Panc1 (cell line): ENCODE data around the gene MAT2B. TPM values are rescaled to one million over a fixed set of nuclear protein-coding genes. Genes with fewer than 3 reads are reported as not detected.

ENCODE experiments used
- ATAC-seq: fragments of 200-7000 bp; cut with Tn5 transposase; 2 replicates; pipeline ENCODE4 v1.9.1; 2020; ENCODE audit warnings: mild to moderate bottlenecking, moderate library complexity
- BruUV-seq: library from RNA; stranded (reverse); fragments of 400-500 nt; replicated peaks from 2 replicates; lab custom pipeline; 2021; lab: Mats Ljungman, UMichigan
- CTCF ChIA-PET: fragments of 300-600 bp; sonication (Branson Sonifier 250); formaldehyde crosslinking; loops from one replicate; lab custom pipeline; 2022; ENCODE audit warnings: antibody characterized with exemption; lab: Charles Lee
- POLR2A ChIA-PET: fragments of 300-600 bp; sonication (Branson Sonifier 250); formaldehyde crosslinking; loops from one replicate; lab custom pipeline; 2022; ENCODE audit warnings: antibody characterized with exemption; lab: Charles Lee
- DNase-seq: peaks from one replicate; pipeline ENCODE4 v3.0.0-alpha.2; 2010; ENCODE audit warnings: low read depth, low spot score
- H3K27ac ChIP-seq: 2 replicates; pipeline ENCODE4 v1.5.1; 2011; ENCODE audit warnings: mild to moderate bottlenecking, low read length, inconsistent platforms
- H3K27me3 ChIP-seq: fragments of 200-500 bp; sonication (Bioruptor generic); 2 replicates; pipeline ENCODE4 v1.6.0; 2014; ENCODE audit warnings: low read length, inconsistent platforms; ENCODE audit not compliant: control insufficient read depth, insufficient read depth
- H3K36me3 ChIP-seq: fragments of 200-500 bp; sonication (Bioruptor generic); 2 replicates; pipeline ENCODE4 v1.5.1; 2014; ENCODE audit warnings: inconsistent platforms, mild to moderate bottlenecking, low read length, moderate library complexity; ENCODE audit not compliant: control insufficient read depth, insufficient read depth
- H3K4me1 ChIP-seq: 2 replicates; pipeline ENCODE4 v1.5.1; 2011; ENCODE audit warnings: inconsistent platforms, mild to moderate bottlenecking, low read length, moderate library complexity; ENCODE audit not compliant: control insufficient read depth, insufficient read depth
- H3K4me3 ChIP-seq, 2 experiments: 2 replicates each; pipeline ENCODE4 v1.5.1; 2011 to 2012; ENCODE audit warnings: low read depth in 2 of 2, low read length in 2 of 2, mild to moderate bottlenecking in 2 of 2, inconsistent platforms in 1 of 2, moderate library complexity in 1 of 2
- H3K9me3 ChIP-seq: fragments of 200-500 bp; sonication (Bioruptor generic); 2 replicates; pipeline ENCODE4 v1.5.1; 2014; ENCODE audit warnings: low read depth, mild to moderate bottlenecking, inconsistent platforms, low read length, moderate library complexity; ENCODE audit not compliant: control insufficient read depth, insufficient read depth
- CTCF ChIP-seq: fragments of 450-650 bp; IDR thresholded peaks from 2 replicates; pipeline ENCODE4 v1.5.1; 2017; ENCODE audit warnings: mild to moderate bottlenecking
- POLR2AphosphoS5 ChIP-seq: IDR thresholded peaks from 2 replicates; pipeline ENCODE4 v1.6.1; 2012; ENCODE audit warnings: mild to moderate bottlenecking, low read depth, low read length, moderate library complexity
- SIN3A ChIP-seq: IDR thresholded peaks from 2 replicates; pipeline ENCODE4 v1.6.1; 2012; ENCODE audit warnings: low read depth, mild to moderate bottlenecking, low read length, moderate library complexity, borderline replicate concordance; ENCODE audit not compliant: insufficient read depth
- TCF7L2 ChIP-seq: IDR thresholded peaks from 2 replicates; pipeline ENCODE4 v1.6.1; 2011; ENCODE audit warnings: mild to moderate bottlenecking, low read depth, low read length, inconsistent platforms
- in situ Hi-C: cut with HindIII; loops from 2 replicates; pipeline ENCODE4 v1.10.0; 2016; ENCODE audit warnings: low sequenced_read_pairs, low pct_unique_long_range_greater_than_20kb
- intact Hi-C: fragments of 100-400 bp; cut with micrococcal nuclease; formaldehyde crosslinking; loops from one replicate; pipeline ENCODE4 v1.10.0; 2022; ENCODE audit not compliant: unreplicated experiment
- total RNA-seq: library from RNA; stranded (reverse); gene quantifications from one replicate; pipeline ENCODE4 v1.2.1, GENCODE V29; 2021; ENCODE audit not compliant: unreplicated experiment
- TF ChIP-seq, protein P1 (sequence below), 2 experiments: IDR thresholded peaks; 2 replicates each; pipeline ENCODE4 v1.6.1; 2011 to 2012; ENCODE audit warnings: low read depth in 2 of 2, control low read depth in 1 of 2, low read length in 1 of 2, mild to moderate bottlenecking in 1 of 2, moderate library complexity in 1 of 2; ENCODE audit not compliant: insufficient read depth in 1 of 2

MAT2B gene
- total RNA-seq, 1 experiment from 2014 or later = 52.1 TPM

DNA sequence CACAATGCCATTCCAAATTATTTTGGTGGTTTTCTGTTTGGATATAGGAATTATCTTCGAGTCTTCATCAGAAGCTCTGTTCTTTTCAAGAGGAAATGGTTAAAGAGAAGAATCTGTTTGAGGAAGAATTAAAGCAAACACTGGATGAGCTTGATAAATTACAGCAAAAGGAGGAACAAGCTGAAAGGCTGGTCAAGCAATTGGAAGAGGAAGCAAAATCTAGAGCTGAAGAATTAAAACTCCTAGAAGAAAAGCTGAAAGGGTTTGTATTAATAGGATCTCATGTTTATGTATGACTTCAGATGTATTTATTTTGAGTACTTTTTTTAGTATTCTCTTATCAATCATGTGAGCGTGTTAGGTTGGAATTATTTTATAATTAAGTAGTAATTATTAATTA lies 30.0 kb upstream of the MAT2B start:
- ChIA-PET CTCF (no interaction called here), POLR2A (no interaction called here)
- Histone ChIP-seq H3K27ac (no peak overlapping the region), H3K4me1 (no peaks in the 10 kb centered on the region; the same call in 1 of the 2 replicates), H3K27me3 (no peaks in the 10 kb centered on the region), H3K36me3 (peaks cover 54% of the 10 kb centered on the region), H3K4me3 (no peak overlapping the region), H3K9me3 (no peaks in the 10 kb centered on the region)
- in situ Hi-C loops (no loop called here), intact Hi-C loops (no loop called here)
- TF ChIP-seq, protein P1, sequence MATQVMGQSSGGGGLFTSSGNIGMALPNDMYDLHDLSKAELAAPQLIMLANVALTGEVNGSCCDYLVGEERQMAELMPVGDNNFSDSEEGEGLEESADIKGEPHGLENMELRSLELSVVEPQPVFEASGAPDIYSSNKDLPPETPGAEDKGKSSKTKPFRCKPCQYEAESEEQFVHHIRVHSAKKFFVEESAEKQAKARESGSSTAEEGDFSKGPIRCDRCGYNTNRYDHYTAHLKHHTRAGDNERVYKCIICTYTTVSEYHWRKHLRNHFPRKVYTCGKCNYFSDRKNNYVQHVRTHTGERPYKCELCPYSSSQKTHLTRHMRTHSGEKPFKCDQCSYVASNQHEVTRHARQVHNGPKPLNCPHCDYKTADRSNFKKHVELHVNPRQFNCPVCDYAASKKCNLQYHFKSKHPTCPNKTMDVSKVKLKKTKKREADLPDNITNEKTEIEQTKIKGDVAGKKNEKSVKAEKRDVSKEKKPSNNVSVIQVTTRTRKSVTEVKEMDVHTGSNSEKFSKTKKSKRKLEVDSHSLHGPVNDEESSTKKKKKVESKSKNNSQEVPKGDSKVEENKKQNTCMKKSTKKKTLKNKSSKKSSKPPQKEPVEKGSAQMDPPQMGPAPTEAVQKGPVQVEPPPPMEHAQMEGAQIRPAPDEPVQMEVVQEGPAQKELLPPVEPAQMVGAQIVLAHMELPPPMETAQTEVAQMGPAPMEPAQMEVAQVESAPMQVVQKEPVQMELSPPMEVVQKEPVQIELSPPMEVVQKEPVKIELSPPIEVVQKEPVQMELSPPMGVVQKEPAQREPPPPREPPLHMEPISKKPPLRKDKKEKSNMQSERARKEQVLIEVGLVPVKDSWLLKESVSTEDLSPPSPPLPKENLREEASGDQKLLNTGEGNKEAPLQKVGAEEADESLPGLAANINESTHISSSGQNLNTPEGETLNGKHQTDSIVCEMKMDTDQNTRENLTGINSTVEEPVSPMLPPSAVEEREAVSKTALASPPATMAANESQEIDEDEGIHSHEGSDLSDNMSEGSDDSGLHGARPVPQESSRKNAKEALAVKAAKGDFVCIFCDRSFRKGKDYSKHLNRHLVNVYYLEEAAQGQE (IDR thresholded peaks at IDR 0.05; ENCODE audit: insufficient read depth in 1 of 2, low read depth in 2 of 2, low read length in 1 of 2) = no peak
- no peak for TF ChIP-seq SIN3A
- TF ChIP-seq POLR2AphosphoS5 = no peak
- TF ChIP-seq CTCF = no peak
- TF ChIP-seq TCF7L2 = no peak
- ATAC-seq = no peak
- no TSS peak for BruUV-seq
- no peak for DNase-seq

- DNase-seq (no peak), ATAC-seq (no peak)
- H3K9me3 ChIP-seq = no peaks in the 10 kb centered on the region
- H3K4me3 ChIP-seq = no peak overlapping the region
- ChIA-PET CTCF (no interaction called here), POLR2A (no interaction called here)
- TF ChIP-seq CTCF = no peak
- TF ChIP-seq SIN3A = no peak
- TF ChIP-seq POLR2AphosphoS5 = no peak
- TF ChIP-seq, protein P1 (IDR thresholded peaks at IDR 0.05; ENCODE audit: insufficient read depth in 1 of 2, low read depth in 2 of 2, low read length in 1 of 2) = no peak
- no peak for TF ChIP-seq TCF7L2
- H3K4me1 ChIP-seq = no peaks in the 10 kb centered on the region; the same call in 1 of the 2 replicates
- BruUV-seq = no TSS peak
- peaks cover 55% of the 10 kb centered on the region for H3K36me3 ChIP-seq
- H3K27me3 ChIP-seq = no peaks in the 10 kb centered on the region
- intact Hi-C loops (no loop called here), in situ Hi-C loops (no loop called here)
- H3K27ac ChIP-seq = no peak overlapping the region
Observed at GRCh38 chr5:163478126-163478981, 27.1 kb upstream of the MAT2B start.
